GM23248 (cell line): ENCODE data around the gene TMEM39A. TPM values are rescaled to one million over a fixed set of nuclear protein-coding genes. Genes with fewer than 3 reads are reported as not detected.

Experiments
- DNase-seq: peaks from one replicate; pipeline ENCODE4 v3.0.0-alpha.2; 2015
- H2AFZ ChIP-seq: fragments of 200-600 bp; sonication (generic); 2 replicates; pipeline ENCODE4 v1.6.1; 2016; ENCODE audit warnings: antibody characterized with exemption
- H3F3A ChIP-seq: fragments of 200-600 bp; sonication (generic); 2 replicates; pipeline ENCODE4 v1.6.1; 2016; ENCODE audit warnings: mild to moderate bottlenecking, antibody characterized with exemption, mixed run types; ENCODE audit not compliant: insufficient read depth
- H3K27ac ChIP-seq: fragments of 200-600 bp; sonication (generic); 2 replicates; pipeline ENCODE4 v1.5.1; 2016; ENCODE audit warnings: mild to moderate bottlenecking
- H3K27me3 ChIP-seq: fragments of 200-600 bp; sonication (generic); replicated peaks from 2 replicates; pipeline ENCODE4 v1.6.1; 2016; ENCODE audit warnings: mild to moderate bottlenecking; ENCODE audit not compliant: insufficient read depth
- H3K36me3 ChIP-seq: fragments of 200-600 bp; sonication (generic); 2 replicates; pipeline ENCODE4 v1.6.1; 2016; ENCODE audit warnings: low read depth, mild to moderate bottlenecking
- H3K4me1 ChIP-seq: fragments of 200-600 bp; sonication (generic); 2 replicates; pipeline ENCODE4 v1.6.1; 2016; ENCODE audit warnings: mild to moderate bottlenecking; ENCODE audit not compliant: insufficient read depth
- H3K4me2 ChIP-seq: fragments of 200-600 bp; sonication (generic); one replicate; pipeline ENCODE4 v1.6.1; 2016; ENCODE audit warnings: mild to moderate bottlenecking; ENCODE audit not compliant: unreplicated experiment
- H3K4me3 ChIP-seq: fragments of 200-600 bp; sonication (generic); 2 replicates; pipeline ENCODE4 v1.5.1; 2016; ENCODE audit warnings: mild to moderate bottlenecking
- H3K79me2 ChIP-seq: fragments of 200-600 bp; sonication (generic); 2 replicates; pipeline ENCODE4 v1.6.1; 2016; ENCODE audit warnings: mild to moderate bottlenecking; ENCODE audit not compliant: insufficient read depth
- H3K9ac ChIP-seq: fragments of 200-600 bp; sonication (generic); 2 replicates; pipeline ENCODE4 v1.6.1; 2016; ENCODE audit warnings: mild to moderate bottlenecking
- H3K9me2 ChIP-seq: fragments of 200-600 bp; sonication (generic); 2 replicates; pipeline ENCODE4 v1.6.1; 2016; ENCODE audit warnings: mixed run types, mild to moderate bottlenecking, moderate library complexity; ENCODE audit not compliant: insufficient read depth
- H3K9me3 ChIP-seq: fragments of 200-600 bp; sonication (generic); one replicate; pipeline ENCODE4 v1.6.1; 2017; ENCODE audit warnings: low read depth
- H4K20me1 ChIP-seq: fragments of 200-600 bp; sonication (generic); 2 replicates; pipeline ENCODE4 v1.6.0; 2016; ENCODE audit not compliant: insufficient read depth
- EZH2 ChIP-seq: fragments of 200-600 bp; sonication (generic); IDR thresholded peaks from 2 replicates; pipeline ENCODE4 v1.6.1; 2018; ENCODE audit warnings: antibody characterized with exemption, mild to moderate bottlenecking; ENCODE audit not compliant: insufficient read depth, poor library complexity, severe bottlenecking
- EZH2phosphoT487 ChIP-seq: fragments of 200-600 bp; sonication (generic); IDR thresholded peaks from 2 replicates; pipeline ENCODE4 v1.6.1; 2018; ENCODE audit warnings: antibody characterized with exemption, moderate library complexity, mild to moderate bottlenecking, low read depth; ENCODE audit not compliant: insufficient read depth
- WGBS, 2 experiments: methylation state at CpG; one replicate each; pipeline ENCODE4 v1.1.6; 2015 to 2017; ENCODE audit warnings: low lambda C conversion rate in 2 of 2, low coverage in 1 of 2; ENCODE audit errors: missing lambda C conversion rate in 2 of 2; 5-methylcytosine and 5-hydroxymethylcytosine counted together
- in situ Hi-C: fragments of 300-500 bp; cut with MboI; formaldehyde crosslinking; loops from 2 replicates; pipeline ENCODE4 v1.15.0; 2020
- polyA plus RNA-seq: library from polyadenylated mRNA; unstranded; fragments of >200 nt; fragmentation: Nextera tagmentation; extraction: Ambion mirVana; gene quantifications from 2 replicates; pipeline ENCODE4 v1.2.1, GENCODE V29; 2016
- total RNA-seq: library from RNA; depleted of rRNA; stranded (reverse); fragments of >200 nt; shearing (Covaris generic); gene quantifications from 2 replicates; pipeline ENCODE4 v1.2.3, GENCODE V29; 2014

TMEM39A gene
- total and polyA plus RNA-seq, 2 experiments from 2014 or later, result 37.9 to 78.8 TPM

DNA sequence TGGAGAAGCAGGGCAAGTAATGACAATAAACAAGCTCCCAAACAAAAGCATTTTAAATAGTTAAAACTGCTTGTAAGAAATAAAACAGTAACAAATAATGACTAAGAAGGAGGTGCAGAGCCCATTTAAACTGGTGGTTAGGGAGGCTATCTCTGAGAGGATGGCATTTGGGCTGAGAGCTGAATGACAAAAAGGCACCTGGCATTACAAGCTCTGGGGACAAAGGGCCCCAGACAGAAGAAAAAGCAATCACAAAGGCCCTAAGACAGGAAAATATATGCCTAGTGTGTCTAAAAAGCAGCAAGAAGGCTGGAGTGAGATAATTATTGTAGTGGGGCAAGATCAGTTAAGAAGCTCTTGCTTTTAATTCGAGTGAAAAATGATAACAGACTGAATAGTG lies 9.6 kb downstream of the TMEM39A start:
- H2AFZ ChIP-seq, result no peak overlapping the region
- no peak overlapping the region for H3K9ac ChIP-seq
- H3F3A ChIP-seq, result 0 out of 2 replicates have a peak, but pooled peaks cover 20% of the 10 kb centered on the region
- WGBS, 2 experiments, result 96 to 98% methylated on average over 1 of the region's 1 CpG
- no peaks in the 10 kb centered on the region for H3K9me2 ChIP-seq
- no peaks in the 10 kb centered on the region for H3K27me3 ChIP-seq
- H3K36me3 ChIP-seq, result peaks cover 88% of the 10 kb centered on the region
- 0 out of 2 replicates have a peak, but pooled peaks cover 5% of the 10 kb centered on the region for H4K20me1 ChIP-seq
- no peak for DNase-seq
- no peak overlapping the region for H3K27ac ChIP-seq
- no peaks in the 10 kb centered on the region for H3K4me1 ChIP-seq
- no peaks in the 10 kb centered on the region for H3K9me3 ChIP-seq
- no peak overlapping the region for H3K4me2 ChIP-seq
- H3K79me2 ChIP-seq, result peaks cover 99% of the 10 kb centered on the region
- no peak for TF ChIP-seq EZH2
- TF ChIP-seq EZH2phosphoT487, result no peak
- in situ Hi-C loops, result no loop called here
- H3K4me3 ChIP-seq, result no peak overlapping the region

DNA sequence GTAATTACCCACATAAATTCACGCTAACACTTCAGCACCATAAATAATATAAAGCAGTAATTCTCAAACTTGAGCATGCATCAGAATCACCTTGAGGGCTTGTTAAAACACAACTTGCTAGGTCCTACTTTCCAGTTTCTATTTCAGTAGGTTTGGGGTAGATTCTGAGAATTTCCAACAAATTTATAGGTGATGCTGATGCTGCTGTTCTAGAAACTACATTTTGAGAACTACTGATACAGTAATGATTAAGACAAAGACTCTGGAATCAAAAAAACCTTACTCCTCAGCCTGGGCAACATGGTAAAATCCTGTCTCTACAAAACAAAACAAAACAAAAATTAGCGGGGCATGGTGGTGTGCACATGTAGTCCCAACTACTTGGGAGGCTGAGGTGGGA lies 18.8 kb downstream of the TMEM39A start:
- WGBS, 2 experiments, result 98 to 99% methylated on average over 2 of the region's 2 CpGs
- Histone ChIP-seq H3K36me3 (peaks cover 65% of the 10 kb centered on the region), H3K9me3 (no peaks in the 10 kb centered on the region), H3K27ac (no peak overlapping the region), H3K4me1 (no peaks in the 10 kb centered on the region), H4K20me1 (no peaks in the 10 kb centered on the region), H3K27me3 (no peaks in the 10 kb centered on the region), H3K4me3 (no peak overlapping the region), H3K4me2 (no peak overlapping the region), H3K9ac (no peak overlapping the region), H3F3A (no peaks in the 10 kb centered on the region), H2AFZ (no peak overlapping the region), H3K79me2 (peaks cover 96% of the 10 kb centered on the region), H3K9me2 (no peaks in the 10 kb centered on the region)
- no peak for DNase-seq
- in situ Hi-C loops, result no loop called here
- TF ChIP-seq EZH2 (no peak), EZH2phosphoT487 (no peak)

DNA sequence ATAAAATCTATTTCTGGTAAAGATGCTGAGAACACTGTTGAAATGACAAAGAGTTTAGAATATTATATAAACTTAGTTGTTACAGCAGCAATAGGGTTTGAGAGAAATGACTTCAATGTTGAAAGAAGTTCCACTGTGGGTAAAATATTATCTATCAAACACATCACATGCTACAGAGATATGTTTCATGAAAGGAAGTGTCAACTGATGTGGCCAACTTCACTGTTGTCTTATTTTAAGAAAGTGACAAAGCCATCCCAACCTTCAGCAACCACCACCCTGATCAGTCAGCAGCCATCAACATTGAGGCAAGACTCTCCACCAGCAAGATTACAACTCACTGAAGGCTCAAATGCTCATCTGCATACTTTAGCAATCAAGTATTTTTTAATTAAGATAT lies 20.2 kb downstream of the TMEM39A start:
- in situ Hi-C loops, result no loop called here
- Histone ChIP-seq H3K36me3 (peaks cover 57% of the 10 kb centered on the region), H3K27me3 (no peaks in the 10 kb centered on the region), H3K27ac (no peak overlapping the region), H3K9me3 (no peaks in the 10 kb centered on the region), H3K4me1 (no peaks in the 10 kb centered on the region), H4K20me1 (no peaks in the 10 kb centered on the region), H3F3A (no peaks in the 10 kb centered on the region), H3K79me2 (peaks cover 82% of the 10 kb centered on the region), H3K4me2 (no peak overlapping the region), H3K9me2 (no peaks in the 10 kb centered on the region), H2AFZ (no peak overlapping the region), H3K9ac (no peak overlapping the region), H3K4me3 (no peak overlapping the region)
- TF ChIP-seq EZH2phosphoT487, result no peak
- no peak for TF ChIP-seq EZH2
- DNase-seq, result no peak

DNA sequence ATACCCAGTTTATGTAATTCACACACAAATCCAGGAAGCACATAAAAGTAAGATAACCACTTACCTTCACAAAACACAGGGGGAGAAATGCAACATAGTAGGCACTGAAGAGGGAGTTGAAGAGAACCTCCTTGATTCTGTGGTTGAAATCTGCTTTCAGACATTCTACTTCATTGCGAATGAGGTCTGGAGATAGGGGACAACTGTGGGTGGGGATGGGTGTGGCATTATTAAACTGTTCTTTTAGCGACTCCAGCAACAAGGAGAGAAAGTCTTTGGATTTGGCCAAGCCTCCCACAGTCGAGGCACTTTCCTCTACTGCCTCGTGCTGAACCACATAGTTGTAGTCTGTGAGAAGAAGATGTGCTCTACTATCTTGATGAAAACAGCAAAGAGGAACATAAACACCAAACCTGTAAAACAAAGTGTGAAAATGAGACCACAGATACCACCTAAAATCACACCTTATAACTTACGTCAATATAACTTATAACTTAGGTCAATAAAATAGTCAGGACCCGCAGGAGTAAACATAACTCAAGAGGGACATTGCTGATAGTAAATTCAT lies 25.6 kb downstream of the TMEM39A start:
- Histone ChIP-seq H3K79me2 (peaks cover 31% of the 10 kb centered on the region), H3K9ac (no peak overlapping the region), H3K27me3 (no peaks in the 10 kb centered on the region), H3K36me3 (peaks cover 62% of the 10 kb centered on the region), H3K4me3 (no peak overlapping the region), H3K27ac (no peak overlapping the region), H4K20me1 (no peaks in the 10 kb centered on the region), H3K9me3 (no peaks in the 10 kb centered on the region), H2AFZ (no peak overlapping the region), H3K4me2 (no peak overlapping the region), H3K4me1 (peaks cover 8% of the 10 kb centered on the region), H3K9me2 (no peaks in the 10 kb centered on the region), H3F3A (peaks cover 9% of the 10 kb centered on the region)
- in situ Hi-C loops, result no loop called here
- TF ChIP-seq EZH2phosphoT487, result no peak
- TF ChIP-seq EZH2, result no peak
- no peak for DNase-seq
- 84 to 85% methylated on average over 6 of the region's 6 CpGs for WGBS, 2 experiments

DNA sequence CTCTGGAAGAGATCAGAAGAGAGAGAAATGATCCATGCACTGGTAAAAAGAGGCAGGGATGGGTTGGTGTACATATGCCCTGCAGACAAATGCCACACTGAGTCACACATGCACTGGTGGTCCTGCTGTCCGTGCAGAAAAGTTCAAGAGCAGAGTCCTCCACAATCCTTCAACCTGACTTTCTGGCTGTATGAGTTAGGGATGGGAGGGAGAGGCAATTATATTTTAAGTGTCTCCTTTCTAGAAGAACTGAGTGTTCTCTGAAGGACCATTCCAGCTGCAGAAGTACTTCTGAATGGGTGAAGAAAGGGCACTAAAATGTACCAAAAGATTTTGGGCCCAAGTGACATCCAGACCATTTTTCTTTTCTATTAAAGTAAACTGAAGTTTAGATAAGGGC lies 26.4 kb downstream of the TMEM39A start:
- Histone ChIP-seq H3K36me3 (peaks cover 56% of the 10 kb centered on the region), H3K4me2 (no peak overlapping the region), H3F3A (peaks cover 9% of the 10 kb centered on the region), H3K4me3 (no peak overlapping the region), H3K27ac (no peak overlapping the region), H3K9me2 (no peaks in the 10 kb centered on the region), H3K27me3 (no peaks in the 10 kb centered on the region), H3K79me2 (peaks cover 23% of the 10 kb centered on the region), H3K9me3 (no peaks in the 10 kb centered on the region), H3K9ac (no peak overlapping the region), H4K20me1 (no peaks in the 10 kb centered on the region), H3K4me1 (peaks cover 12% of the 10 kb centered on the region), H2AFZ (no peak overlapping the region)
- WGBS, 2 experiments, result 90 to 94% methylated on average over 1 of the region's 1 CpG
- no peak for DNase-seq
- TF ChIP-seq EZH2phosphoT487 (no peak), EZH2 (no peak)
- in situ Hi-C loops, result no loop called here
